ENCODE results near the gene NDUFA13.

Gene NDUFA13

GRCh38 chr19:19549804-19550464 lies 33.9 kb downstream of the NDUFA13 start:
- DNase-seq = no peak

DNA sequence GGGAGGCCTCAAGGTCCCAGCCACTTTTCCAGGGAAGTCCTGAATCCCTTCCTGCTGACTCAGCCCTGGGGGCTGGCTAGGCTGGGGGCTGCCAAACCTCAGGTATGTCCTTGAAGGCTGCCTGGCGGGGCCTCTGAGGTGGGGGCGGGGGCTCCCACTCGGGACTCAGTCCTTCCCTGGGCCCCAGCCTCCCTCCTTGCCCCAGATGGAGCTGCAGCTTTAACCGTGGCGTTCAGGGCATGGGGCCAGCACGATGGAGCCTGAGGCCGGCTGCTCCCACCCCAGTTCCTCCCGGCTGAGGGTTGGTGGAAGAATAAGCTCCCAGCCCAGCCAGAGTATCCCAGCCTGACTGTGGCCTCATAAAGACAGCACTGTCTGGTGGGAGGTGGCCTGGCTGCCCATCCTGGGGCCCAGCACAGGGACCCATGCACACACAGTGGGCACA lies 34.5 kb downstream of the NDUFA13 start:
- DNase-seq = no peak

- no peak for DNase-seq
Observed at GRCh38 chr19:19550972-19551852, 35.2 kb downstream of the NDUFA13 start.

DNA sequence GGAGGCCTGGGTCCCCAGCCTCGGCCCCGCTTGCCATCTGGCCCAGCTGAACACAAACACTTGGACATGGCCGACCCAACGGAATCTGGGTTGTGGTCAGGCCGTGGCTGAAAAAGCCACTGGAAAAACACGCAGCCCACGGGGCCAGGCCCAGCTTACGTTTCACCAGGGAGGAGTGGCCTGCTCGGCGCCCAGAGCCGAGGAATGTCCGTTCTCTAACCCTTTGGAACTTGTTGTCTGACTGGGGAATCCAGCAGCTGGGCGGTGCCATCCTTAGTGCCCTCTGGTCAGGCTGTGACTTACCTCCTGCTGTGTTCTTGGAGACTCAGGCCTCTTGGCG lies 35.8 kb downstream of the NDUFA13 start:
- no peak for DNase-seq

- peak; percentile 39 for DNase-seq
Observed at GRCh38 chr19:19552798-19553197, 36.8 kb downstream of the NDUFA13 start.

DNA sequence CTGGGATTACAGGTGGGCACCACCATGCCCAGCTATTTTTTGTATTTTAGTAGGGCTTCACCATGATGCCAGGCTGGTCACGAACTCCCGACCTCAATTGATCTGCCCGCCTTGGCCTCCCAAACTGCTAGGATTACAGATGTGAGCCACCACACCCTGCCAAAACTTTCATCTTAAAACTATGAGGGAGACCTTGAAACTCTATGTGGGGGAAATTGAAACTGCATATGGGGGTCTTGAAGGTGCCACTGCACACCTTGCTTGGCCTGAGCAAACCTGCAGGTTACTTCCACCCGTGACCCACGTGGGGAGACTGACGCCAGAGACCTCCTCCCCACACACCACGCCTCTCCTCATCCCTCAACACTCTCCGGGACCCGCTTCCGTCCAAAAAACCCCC lies 37.6 kb downstream of the NDUFA13 start:
- DNase-seq = no peak

- peak; percentile 65 for DNase-seq
Observed at GRCh38 chr19:19554074-19555023, 38.3 kb downstream of the NDUFA13 start.

DNA sequence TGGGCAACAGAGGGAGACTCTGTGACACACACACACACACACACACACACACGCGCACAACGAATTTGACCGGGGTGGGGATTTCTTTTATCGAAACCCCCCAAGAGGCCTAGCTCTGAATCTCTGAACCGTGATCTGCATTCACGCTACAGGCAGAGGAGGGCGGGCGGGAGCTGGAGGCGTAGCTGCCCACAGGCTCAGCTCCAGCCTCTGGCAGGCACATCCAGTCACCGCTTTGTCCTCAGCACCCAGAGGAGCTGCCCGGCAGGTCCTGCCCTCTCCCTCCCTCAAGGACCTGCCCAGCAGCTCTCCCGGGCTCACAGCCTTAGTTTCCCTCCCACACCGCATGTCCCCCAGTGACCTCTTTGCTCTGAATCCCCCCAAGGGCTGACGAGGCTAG lies 42.0 kb downstream of the NDUFA13 start:
- DNase-seq = no peak

GRCh38 chr19:19558636-19559035 lies 42.6 kb downstream of the NDUFA13 start:
- no peak for DNase-seq

DNA sequence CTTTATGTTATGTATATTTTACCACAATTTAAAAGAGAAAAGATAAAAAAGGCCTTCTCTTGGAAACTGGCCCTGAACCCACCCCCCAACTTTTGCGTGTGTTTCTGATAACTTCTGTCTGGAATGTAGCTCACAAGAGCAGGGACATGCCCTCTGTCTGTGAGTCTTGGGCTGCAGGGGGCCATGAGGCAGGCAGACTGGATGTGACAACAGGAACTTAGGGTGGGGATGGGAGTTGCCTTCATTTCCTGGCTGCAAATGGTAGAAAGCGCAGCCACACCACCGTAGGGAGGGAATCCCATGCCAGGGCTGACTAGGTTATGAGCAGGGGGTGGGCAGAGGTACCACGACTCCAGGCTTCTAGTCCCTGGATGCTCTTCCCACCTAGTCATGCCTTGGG lies 43.9 kb downstream of the NDUFA13 start:
- no peak for DNase-seq

GRCh38 chr19:19561946-19562664 lies 46.1 kb downstream of the NDUFA13 start:
- no peak for DNase-seq

GRCh38 chr19:19562665-19563347 lies 46.8 kb downstream of the NDUFA13 start:
- DNase-seq = peak; percentile 29

GRCh38 chr19:19563348-19563848 lies 47.4 kb downstream of the NDUFA13 start:
- no peak for DNase-seq

GRCh38 chr19:19566306-19566705 lies 50.3 kb downstream of the NDUFA13 start:
- DNase-seq = no peak

DNA sequence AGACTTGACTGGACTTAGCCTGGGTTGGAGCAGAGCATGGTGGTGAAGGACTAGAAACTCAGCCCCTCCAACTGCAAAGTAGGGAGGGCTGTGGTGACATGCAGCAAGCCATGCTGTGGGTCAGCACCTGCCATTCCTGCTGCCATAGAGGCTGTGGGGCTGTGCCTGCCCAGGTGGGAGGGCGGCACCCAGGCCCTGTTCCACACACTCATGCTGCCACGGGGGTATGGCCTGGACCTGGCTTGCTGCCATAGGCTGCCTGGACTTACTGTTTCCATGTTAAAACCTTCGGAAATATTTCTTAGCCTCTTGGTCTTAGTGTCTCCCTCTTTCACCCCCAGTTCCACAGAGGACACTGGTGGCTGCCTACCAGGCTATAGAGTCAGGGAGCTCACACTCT lies 51.4 kb downstream of the NDUFA13 start:
- DNase-seq = no peak

- no peak for DNase-seq
Observed at GRCh38 chr19:19568802-19569756, 53.1 kb downstream of the NDUFA13 start.

DNA sequence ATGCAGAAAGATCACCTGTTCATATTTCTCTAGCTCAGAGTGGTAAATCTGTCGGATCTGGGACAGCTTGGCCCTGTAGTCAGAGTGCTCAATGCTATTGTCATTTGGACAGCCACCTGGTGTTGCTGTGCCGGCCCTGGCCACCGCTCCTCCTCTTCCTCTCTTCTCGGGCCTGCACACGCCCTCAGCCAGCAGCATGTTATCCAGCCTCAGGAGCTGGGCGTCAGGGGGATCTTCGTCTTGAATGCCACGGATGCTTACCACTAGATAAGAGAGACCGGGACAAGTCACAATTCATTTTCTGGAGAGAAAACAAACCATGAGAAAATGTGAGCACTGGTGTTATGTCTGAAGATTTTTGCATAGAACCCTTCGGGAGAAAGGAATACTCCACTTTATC lies 54.5 kb downstream of the NDUFA13 start:
- no peak for DNase-seq

GRCh38 chr19:19571071-19571786 lies 55.2 kb downstream of the NDUFA13 start:
- no peak for DNase-seq

DNA sequence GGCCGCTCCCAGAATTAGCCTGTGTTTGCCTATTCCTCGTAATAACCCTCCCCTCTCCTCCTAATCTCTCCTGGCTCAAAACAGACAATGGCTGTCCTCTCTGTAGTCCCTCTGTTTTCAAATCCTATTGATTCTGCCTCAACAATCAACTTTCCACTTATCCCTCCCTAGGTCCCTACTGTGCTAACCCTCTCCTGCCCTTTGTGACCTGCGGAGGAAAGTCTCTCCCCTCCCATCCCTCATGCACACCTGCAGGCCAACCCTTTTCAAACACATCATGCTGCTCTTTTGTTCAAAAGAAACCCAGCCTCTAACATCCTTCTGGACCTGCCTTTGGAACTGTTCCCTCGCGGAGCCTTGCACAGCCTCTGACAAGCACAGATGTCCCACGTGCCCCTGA lies 59.4 kb downstream of the NDUFA13 start:
- DNase-seq = no peak
